GM18868 (cell line): ENCODE measurements around the gene TMEM220.

Experiments
- ATAC-seq: cut with Tn5 transposase; IDR thresholded peaks from one replicate; pipeline ENCODE4 v1.9.1; 2021; ENCODE audit warnings: mild to moderate bottlenecking, moderate library complexity; ENCODE audit not compliant: unreplicated experiment

The TMEM220 gene

DNA sequence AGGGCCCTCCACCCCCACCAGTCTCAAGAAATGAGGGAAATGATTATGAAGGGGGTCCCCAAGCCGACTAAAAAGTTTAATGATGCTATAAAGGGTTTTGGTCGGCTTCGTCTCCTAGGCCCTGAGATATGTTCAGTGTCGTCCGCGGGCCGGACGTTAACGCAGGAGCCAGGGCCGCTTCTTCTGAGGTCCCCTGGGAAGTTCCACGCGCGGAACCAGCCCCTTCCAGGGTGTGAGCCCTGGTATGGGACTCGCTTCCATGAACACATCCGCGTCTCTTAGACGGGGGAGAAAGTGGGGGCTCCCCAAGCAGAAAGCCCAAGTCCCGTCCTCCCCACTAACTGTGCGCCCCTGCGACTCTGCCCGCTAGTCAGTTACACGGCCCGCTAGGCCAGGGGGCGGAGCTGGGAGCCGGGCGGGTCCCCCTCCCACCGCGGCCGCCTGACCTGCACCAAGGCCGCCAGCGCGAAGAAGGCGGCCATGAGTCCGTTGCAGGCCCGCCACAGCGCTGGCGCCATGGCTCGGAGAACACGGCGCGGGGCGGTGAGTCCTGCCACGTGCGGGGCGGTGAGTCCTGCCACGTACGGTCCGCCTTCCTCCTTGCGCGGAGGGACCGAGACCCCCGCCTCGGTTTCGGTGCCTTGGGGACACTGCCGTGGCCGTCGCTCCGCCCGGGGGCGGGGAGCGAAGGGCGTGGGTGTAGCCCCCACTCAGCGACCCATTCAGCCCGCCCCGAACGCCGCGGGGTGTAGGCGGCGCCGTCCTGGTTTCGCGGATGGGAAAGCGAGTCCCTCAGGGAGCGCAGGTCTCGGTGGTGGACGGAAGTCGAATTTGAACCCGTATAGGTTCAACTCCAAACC lies at the start of gene TMEM220:
Gene TMEM220, minus strand, starts transcription at position 690 of the 860 bp plus-strand sequence. Its CDS starts 172 bp downstream, at position 518.
- peak; percentile 80 for ATAC-seq

- ATAC-seq, result no peak
Observed at GRCh38 chr17:10779609-10780008, 49.8 kb upstream of the TMEM220 start.

DNA sequence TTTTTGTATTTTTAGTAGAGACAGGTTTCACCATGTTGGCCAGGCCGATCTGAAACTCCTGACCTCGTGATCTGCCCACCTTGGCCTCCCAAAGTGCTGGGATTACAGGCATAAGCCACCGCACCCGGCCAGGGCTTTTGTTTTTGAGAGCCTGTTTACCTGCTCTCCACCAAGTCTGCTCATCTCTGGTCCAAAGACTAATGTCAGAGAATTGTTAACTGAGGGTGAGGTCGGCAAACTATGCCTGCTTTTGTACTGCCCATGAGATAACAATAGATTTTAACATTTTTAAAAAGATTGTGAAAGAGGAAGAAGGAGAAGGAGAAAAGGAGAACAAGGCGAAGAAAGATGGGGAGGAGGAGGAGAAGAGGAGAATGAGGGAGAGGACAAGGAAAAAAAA lies 48.1 kb upstream of the TMEM220 start:
- ATAC-seq, result no peak

DNA sequence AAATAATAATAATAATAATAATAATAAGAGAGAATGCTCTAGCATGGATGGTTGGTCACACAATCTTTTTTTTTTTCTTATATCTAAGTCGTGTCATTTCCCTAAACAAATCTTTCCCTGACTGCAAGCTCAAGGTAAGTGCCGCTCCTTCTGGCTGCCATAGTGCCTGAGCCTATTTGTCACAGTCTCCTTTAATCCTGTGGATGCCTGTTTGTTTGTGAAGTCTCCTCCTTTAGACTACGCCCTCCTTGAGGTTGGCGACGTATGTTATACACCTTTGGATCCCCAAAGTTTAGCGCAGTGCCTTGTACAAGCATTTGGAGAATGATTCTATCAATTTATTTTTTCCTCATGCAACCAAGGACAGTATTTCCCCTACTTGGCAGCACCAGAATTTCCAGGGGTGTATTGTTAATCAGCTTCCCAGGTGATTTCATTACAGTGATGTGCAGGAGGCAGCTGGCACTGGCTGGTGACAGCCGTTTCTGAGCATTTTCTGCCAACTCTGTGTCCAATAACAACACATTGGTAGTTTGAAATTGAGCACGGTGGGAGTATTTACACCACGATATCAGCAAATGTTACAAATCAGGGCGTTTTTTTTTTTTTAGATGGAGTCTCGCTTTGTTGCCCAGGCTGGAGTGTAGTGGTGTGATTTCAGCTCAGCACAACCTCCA lies 47.4 kb upstream of the TMEM220 start:
- no peak for ATAC-seq

DNA sequence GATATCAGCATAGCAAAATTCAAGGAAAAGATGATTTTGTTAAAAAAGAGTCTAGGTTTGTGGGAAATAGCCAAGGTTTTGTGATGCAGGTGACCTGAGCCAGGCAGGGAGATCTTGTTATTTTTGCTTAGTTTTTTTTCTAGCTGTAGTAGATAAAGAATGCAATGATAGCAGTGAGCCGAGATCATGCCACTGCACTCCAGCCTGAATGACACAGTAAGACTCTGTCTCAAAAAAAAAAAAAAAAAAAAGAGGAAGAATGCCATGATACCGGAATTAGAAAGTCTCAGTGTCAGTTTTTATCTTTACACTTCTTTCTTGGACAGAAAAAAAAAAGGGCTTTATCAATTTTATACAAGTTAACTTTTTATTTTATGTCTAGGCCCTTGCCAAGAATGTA lies 46.6 kb upstream of the TMEM220 start:
- no peak for ATAC-seq

GRCh38 chr17:10775740-10776356 lies 46.0 kb upstream of the TMEM220 start:
- ATAC-seq, result no peak

- ATAC-seq, result no peak
Observed at GRCh38 chr17:10775058-10775457, 45.2 kb upstream of the TMEM220 start.

- ATAC-seq, result no peak
Observed at GRCh38 chr17:10773391-10773790, 43.6 kb upstream of the TMEM220 start.

DNA sequence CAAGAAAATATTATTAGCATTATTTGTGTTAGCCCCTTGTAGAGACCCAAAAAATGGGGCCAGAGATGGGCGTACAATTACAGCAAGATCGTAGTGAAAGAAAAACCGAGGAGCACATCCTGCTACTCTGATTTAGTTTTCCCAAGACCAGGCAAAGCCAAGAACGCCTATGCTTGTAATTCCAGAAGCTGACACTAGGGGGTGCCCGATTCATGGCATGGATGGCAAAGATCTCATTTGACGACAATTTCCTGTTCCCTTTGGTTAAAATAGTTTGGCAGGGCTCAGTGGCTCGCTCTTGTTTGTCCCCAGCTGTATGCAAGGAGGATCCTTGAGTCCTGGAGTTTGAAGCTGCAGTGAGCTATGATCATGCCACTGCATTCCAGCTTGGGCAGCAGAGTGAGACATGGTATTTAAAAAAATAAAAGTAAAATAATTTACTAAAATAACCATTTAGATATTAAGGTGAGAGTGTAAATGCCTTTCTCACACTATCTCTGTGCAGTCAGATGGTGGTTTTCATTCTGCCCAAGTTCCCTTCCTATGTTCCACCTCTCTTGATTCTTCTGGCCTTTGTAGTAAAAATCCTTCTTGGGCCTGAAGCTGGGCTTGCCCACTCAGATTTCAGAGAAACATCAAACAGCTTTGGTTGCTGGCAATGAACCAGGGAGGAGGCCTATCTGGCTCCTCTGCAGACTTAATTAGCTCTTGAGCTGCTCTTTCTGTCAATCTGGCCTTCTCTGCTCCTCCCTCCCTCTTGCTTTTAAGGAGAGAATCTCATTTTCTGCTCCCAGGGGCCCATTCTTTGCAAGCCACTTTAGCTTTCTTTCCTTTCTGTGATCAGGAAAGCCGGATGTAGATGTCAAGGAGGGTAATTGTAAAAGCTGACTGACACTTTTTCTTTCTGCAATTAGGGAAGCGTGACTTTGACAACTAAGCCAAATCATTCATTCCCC lies 42.9 kb upstream of the TMEM220 start:
- ATAC-seq, result no peak

DNA sequence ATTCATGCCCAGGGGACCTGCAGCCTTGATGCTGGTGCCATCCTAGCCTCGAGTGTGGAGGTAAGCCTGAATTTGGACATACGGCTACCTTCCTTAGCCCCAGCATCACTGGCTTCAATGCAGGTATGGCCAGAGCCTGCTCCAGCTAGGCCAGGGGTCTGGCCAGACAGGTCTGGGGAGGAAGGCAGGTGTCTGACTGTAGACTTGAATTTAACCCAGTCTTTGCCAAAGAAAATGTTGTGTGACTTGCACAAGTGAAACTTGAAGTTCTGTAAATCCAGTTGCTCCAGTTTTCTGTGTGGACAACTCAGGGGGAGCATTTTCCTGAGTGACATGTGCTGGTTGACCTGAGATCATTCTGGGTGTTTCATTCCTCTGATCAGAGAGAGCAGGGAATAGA lies 41.3 kb upstream of the TMEM220 start:
- no peak for ATAC-seq

- no peak for ATAC-seq
Observed at GRCh38 chr17:10769840-10770239, 40.0 kb upstream of the TMEM220 start.

DNA sequence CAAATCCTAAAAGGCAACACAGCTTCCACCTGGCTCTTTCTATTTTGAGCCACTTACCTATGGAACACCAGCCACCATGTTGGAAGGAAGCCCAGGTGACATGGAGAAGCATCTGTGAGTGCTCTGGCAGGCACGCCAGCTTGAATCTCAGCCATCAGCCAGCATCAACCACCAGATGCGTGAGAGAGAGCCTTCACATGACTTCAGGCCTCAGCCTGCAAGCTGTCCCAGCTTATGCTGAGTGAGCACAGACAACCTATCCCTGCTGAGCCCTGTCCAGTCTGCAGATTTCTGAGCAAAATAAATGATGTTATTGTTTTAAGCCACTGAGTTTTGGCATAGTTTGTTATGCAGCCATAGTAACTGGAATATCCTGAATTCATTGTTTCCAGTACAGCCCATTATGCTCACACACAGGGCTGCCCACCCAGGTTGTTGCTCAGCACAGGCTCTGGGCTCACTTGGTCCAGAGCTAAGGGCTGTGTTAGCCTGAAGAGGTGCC lies 39.0 kb upstream of the TMEM220 start:
- ATAC-seq, result no peak

GRCh38 chr17:10767232-10767631 lies 37.4 kb upstream of the TMEM220 start:
- no peak for ATAC-seq

DNA sequence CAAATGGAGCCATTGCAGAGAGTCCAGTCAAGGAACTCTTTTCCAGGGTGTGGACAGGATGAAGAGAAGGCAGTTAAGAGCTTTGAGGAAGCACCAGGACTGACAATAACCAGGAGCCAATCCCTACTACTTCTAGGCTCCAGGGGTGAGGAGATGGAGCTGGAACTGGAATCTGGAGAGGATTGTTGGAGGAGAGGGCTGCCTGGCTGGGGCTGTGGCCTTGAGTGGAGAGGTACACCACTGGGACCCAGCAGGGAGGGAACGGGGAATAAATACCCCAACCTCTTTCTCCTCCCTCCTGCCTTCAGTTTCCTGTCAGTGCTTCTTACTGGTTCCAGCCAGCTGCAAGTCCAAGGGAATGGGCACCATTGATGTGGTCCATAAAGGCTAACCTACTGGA lies 32.2 kb upstream of the TMEM220 start:
- ATAC-seq, result no peak

- ATAC-seq, result no peak
Observed at GRCh38 chr17:10761281-10761680, 31.5 kb upstream of the TMEM220 start.

DNA sequence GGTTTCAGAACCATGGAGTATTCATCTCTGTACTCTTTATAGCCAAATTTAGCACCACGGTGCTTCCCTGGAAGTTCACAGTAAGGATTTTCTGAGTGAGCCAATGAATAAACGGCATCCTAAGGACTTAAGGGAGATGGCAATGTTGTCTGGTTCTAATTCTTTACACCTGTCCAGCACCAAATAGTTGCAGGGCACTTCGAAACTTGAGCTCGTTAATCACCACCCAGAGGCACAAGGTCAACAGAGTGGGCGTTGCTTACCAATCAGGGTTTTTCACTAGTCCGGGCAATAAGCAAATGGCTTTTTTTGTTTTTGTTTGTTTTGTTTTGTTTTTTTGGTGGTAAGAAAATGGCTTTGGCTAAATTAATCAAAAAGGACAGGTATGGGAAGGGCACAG lies 28.2 kb upstream of the TMEM220 start:
- no peak for ATAC-seq

GRCh38 chr17:10757647-10758046 lies 27.8 kb upstream of the TMEM220 start:
- no peak for ATAC-seq

DNA sequence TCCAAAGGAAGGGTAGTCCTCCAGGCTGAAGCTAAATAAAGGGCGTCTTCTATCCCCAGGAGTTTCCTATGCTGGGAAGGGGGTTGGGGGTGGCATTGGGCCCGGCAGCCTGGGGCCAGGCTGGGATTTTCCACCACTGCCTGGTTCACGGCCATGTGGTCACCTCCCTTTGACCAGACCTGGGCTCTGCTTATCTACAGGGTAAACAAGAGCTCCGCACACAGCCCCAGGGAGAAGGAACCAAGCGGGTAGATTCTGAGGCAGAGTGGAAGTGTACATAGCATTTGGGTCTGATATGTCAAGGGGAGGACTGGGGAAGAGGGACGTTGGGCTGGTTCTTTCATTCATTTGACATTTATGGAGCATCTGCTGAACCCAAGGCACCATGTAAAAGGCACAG lies 27.2 kb upstream of the TMEM220 start:
- ATAC-seq, result no peak

DNA sequence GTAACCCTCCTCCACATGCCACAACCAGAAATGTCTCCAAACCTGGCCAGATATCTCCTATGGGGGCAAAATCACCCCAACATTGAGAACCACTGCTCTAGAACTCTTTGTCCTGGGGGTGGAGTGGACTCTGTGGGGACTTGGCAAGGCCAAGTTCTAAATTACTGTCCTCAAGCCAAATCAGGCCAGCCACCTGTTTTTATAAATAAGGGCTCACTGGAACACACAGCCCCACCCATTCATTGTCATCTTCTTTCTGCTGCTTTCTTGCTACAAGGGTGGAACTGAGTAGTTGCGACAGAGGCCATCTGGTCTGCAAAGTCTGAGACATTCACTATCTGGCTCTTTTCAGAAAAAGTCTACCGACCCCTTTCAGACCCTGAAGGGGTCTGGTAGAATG lies 26.8 kb upstream of the TMEM220 start:
- no peak for ATAC-seq

DNA sequence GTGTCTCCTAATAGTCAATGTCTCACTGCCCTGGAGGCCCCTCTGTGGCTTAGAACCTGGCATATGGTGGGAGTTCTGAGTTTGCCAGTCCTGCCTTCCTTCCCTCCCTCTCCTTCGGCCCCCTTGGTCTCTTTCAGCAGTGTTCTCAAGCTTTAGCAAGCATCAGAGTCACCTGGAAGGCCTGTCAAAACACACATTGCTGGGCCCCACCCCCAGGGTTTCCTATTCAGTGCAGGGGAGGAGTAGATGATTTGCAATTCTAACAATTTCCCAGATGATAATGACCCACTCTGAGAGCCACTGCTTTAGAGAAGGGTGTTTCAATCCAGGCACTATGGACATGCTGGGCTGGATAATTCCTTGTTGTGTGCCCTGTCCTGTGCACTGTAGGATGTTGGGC lies 26.4 kb upstream of the TMEM220 start:
- ATAC-seq, result no peak
